Colonic mucosa (tissue), 4 donors: ENCODE measurements around the gene P2RY6. TPM values are rescaled to one million over a fixed set of nuclear protein-coding genes. Genes with fewer than 3 reads are reported as not detected.

Experiments
- DNase-seq: peaks from one replicate; pipeline ENCODE4 v3.0.0-alpha.2; 2020
- H3K27ac ChIP-seq: fragments of 200-600 bp; one replicate; pipeline ENCODE4 v1.8.0; 2021
- H3K27me3 ChIP-seq: fragments of 200-600 bp; one replicate; pipeline ENCODE4 v1.8.0; 2021
- H3K36me3 ChIP-seq: fragments of 200-600 bp; one replicate; pipeline ENCODE4 v1.8.0; 2021
- H3K4me1 ChIP-seq: fragments of 200-600 bp; one replicate; pipeline ENCODE4 v1.8.0; 2021; ENCODE audit warnings: mild to moderate bottlenecking
- H3K4me3 ChIP-seq: fragments of 200-600 bp; one replicate; pipeline ENCODE4 v1.8.0; 2021
- H3K9ac ChIP-seq, 2 donors: one replicate each; pipeline ENCODE4 v1.7.0; 2013; ENCODE audit warnings: control low read depth in 2 of 2, low read depth in 2 of 2, low read length in 2 of 2
- H3K9me3 ChIP-seq: fragments of 200-600 bp; one replicate; pipeline ENCODE4 v1.8.0; 2021
- intact Hi-C: fragments of 100-400 bp; cut with DNase I; formaldehyde crosslinking; loops from one replicate; pipeline ENCODE4 v1.14.1; 2022
- total RNA-seq, 2 donors: library from RNA; stranded (reverse); fragmentation: NEBNext Ultra II Directional in 1 of 2; extraction: Animal tissue kit (Norgen Biotek cat#: 25700) in 1 of 2; gene quantifications; one replicate each; pipeline ENCODE4 v1.2.1, GENCODE V29; 2021
- TF ChIP-seq, protein P1 (sequence below): fragments of 200-600 bp; IDR thresholded peaks from one replicate; pipeline ENCODE4 v1.8.0; 2022; ENCODE audit warnings: antibody characterized with exemption, mild to moderate bottlenecking
- donor health status: healthy.
- donor health status: DM: no; HTN: no; CAD: no.
- donor health status: DM: no; HTN: no; CAD: no.

Gene P2RY6
- total RNA-seq, 2 donors from 2014 or later = 0.91 to 1.4 TPM

DNA sequence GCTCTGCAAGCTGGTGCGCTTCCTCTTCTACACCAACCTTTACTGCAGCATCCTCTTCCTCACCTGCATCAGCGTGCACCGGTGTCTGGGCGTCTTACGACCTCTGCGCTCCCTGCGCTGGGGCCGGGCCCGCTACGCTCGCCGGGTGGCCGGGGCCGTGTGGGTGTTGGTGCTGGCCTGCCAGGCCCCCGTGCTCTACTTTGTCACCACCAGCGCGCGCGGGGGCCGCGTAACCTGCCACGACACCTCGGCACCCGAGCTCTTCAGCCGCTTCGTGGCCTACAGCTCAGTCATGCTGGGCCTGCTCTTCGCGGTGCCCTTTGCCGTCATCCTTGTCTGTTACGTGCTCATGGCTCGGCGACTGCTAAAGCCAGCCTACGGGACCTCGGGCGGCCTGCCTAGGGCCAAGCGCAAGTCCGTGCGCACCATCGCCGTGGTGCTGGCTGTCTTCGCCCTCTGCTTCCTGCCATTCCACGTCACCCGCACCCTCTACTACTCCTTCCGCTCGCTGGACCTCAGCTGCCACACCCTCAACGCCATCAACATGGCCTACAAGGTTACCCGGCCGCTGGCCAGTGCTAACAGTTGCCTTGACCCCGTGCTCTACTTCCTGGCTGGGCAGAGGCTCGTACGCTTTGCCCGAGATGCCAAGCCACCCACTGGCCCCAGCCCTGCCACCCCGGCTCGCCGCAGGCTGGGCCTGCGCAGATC is 37.5 kb upstream of the P2RY6 start:
- Histone ChIP-seq H3K27me3 (no peaks in the 10 kb centered on the region), H3K9ac (no peak overlapping the region), H3K9me3 (no peaks in the 10 kb centered on the region), H3K36me3 (no peaks in the 10 kb centered on the region), H3K27ac (no peak overlapping the region), H3K4me3 (no peak overlapping the region), H3K4me1 (no peaks in the 10 kb centered on the region)
- intact Hi-C loops = loop anchor here (10.0 kb wide), 1 partner anchor 50 kb away; no protein-coding TSS in a partner anchor
- TF ChIP-seq, protein P1, sequence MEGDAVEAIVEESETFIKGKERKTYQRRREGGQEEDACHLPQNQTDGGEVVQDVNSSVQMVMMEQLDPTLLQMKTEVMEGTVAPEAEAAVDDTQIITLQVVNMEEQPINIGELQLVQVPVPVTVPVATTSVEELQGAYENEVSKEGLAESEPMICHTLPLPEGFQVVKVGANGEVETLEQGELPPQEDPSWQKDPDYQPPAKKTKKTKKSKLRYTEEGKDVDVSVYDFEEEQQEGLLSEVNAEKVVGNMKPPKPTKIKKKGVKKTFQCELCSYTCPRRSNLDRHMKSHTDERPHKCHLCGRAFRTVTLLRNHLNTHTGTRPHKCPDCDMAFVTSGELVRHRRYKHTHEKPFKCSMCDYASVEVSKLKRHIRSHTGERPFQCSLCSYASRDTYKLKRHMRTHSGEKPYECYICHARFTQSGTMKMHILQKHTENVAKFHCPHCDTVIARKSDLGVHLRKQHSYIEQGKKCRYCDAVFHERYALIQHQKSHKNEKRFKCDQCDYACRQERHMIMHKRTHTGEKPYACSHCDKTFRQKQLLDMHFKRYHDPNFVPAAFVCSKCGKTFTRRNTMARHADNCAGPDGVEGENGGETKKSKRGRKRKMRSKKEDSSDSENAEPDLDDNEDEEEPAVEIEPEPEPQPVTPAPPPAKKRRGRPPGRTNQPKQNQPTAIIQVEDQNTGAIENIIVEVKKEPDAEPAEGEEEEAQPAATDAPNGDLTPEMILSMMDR = no peak
- no peak for DNase-seq

DNA sequence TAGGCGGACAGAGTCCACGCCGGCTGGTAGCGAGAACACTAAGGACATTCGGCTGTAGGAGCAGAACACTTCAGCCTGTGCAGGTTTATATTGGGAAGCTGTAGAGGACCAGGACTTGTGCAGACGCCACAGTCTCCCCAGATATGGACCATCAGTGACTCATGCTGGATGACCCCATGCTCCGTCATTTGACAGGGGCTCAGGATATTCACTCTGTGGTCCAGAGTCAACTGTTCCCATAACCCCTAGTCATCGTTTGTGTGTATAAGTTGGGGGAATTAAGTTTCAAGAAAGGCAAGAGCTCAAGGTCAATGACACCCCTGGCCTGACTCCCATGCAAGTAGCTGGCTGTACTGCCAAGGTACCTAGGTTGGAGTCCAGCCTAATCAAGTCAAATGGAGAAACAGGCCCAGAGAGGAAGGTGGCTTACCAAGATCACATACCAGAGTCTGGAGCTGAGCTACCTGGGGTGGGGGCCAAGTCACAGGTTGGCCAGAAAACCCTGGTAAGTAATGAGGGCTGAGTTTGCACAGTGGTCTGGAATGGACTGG is 36.8 kb upstream of the P2RY6 start:
- Histone ChIP-seq H3K9ac (no peak overlapping the region), H3K4me1 (no peaks in the 10 kb centered on the region), H3K27ac (no peak overlapping the region), H3K4me3 (no peak overlapping the region), H3K9me3 (no peaks in the 10 kb centered on the region), H3K27me3 (no peaks in the 10 kb centered on the region), H3K36me3 (no peaks in the 10 kb centered on the region)
- TF ChIP-seq, protein P1 = no peak
- no peak for DNase-seq
- intact Hi-C loops = loop anchor here (10.0 kb wide), 1 partner anchor 49 kb away; no protein-coding TSS in a partner anchor

- Histone ChIP-seq H3K9ac (no peak overlapping the region), H3K36me3 (no peaks in the 10 kb centered on the region), H3K4me3 (no peak overlapping the region), H3K9me3 (no peaks in the 10 kb centered on the region), H3K27ac (no peak overlapping the region), H3K27me3 (no peaks in the 10 kb centered on the region), H3K4me1 (no peaks in the 10 kb centered on the region)
- intact Hi-C loops = loop anchor here (2.0 to 10.0 kb wide), 2 partner anchors 49 kb away; no protein-coding TSS in a partner anchor
- TF ChIP-seq, protein P1 = no peak
- DNase-seq = no peak
These were observed 35.9 kb upstream of the P2RY6 start for GRCh38 chr11:73236205-73236765.

GRCh38 chr11:73236854-73237253 is 35.3 kb upstream of the P2RY6 start:
- TF ChIP-seq, protein P1 = peak; percentile 56
- no peaks in the 10 kb centered on the region for H3K27me3 ChIP-seq
- peak; percentile 63 for DNase-seq
- H3K36me3 ChIP-seq = no peaks in the 10 kb centered on the region
- no peak overlapping the region for H3K9ac ChIP-seq
- no peaks in the 10 kb centered on the region for H3K4me1 ChIP-seq
- intact Hi-C loops = loop anchor here (2.0 to 10.0 kb wide), 2 partner anchors 48 to 50 kb away; no protein-coding TSS in a partner anchor
- no peaks in the 10 kb centered on the region for H3K9me3 ChIP-seq
- no peak overlapping the region for H3K27ac ChIP-seq
- H3K4me3 ChIP-seq = no peak overlapping the region

GRCh38 chr11:73237471-73238290 is 34.5 kb upstream of the P2RY6 start:
- TF ChIP-seq, protein P1 = no peak
- H3K36me3 ChIP-seq = no peaks in the 10 kb centered on the region
- no peaks in the 10 kb centered on the region for H3K4me1 ChIP-seq
- no peak overlapping the region for H3K27ac ChIP-seq
- H3K9me3 ChIP-seq = no peaks in the 10 kb centered on the region
- intact Hi-C loops = loop anchor here (2.0 to 10.0 kb wide), 2 partner anchors 47 to 51 kb away; no protein-coding TSS in a partner anchor
- no peaks in the 10 kb centered on the region for H3K27me3 ChIP-seq
- H3K4me3 ChIP-seq = no peak overlapping the region
- DNase-seq = no peak
- no peak overlapping the region for H3K9ac ChIP-seq
